Neuronal stem cell (in vitro differentiated cells): ENCODE measurements around the gene GRM2.
A peak's percentile ranks its signal among the peaks of the same experiment; 100 is the strongest.

ENCODE experiments used
- DNase-seq: peaks from one replicate; pipeline ENCODE4 v3.0.0-alpha.2; 2013; ENCODE audit warnings: low spot score
- H2AFZ ChIP-seq: one replicate; pipeline ENCODE4 v1.6.1; 2013; ENCODE audit warnings: mild to moderate bottlenecking, low read length, inconsistent platforms
- H2AK5ac ChIP-seq: 2 replicates; pipeline ENCODE4 v1.6.1; 2013; ENCODE audit warnings: low read depth, mild to moderate bottlenecking, inconsistent platforms, low read length, moderate library complexity, mixed read lengths
- H2BK120ac ChIP-seq: 2 replicates; pipeline ENCODE4 v1.6.1; 2013; ENCODE audit warnings: low read depth, mild to moderate bottlenecking, inconsistent platforms, low read length, moderate library complexity, mixed read lengths
- H2BK12ac ChIP-seq: one replicate; pipeline ENCODE4 v1.6.1; 2013; ENCODE audit warnings: low read length, inconsistent platforms
- H2BK15ac ChIP-seq: 2 replicates; pipeline ENCODE4 v1.6.1; 2013; ENCODE audit warnings: mild to moderate bottlenecking, low read length, inconsistent platforms, mixed read lengths
- H2BK5ac ChIP-seq: one replicate; pipeline ENCODE4 v1.6.1; 2013; ENCODE audit warnings: inconsistent platforms, mild to moderate bottlenecking, low read length, moderate library complexity
- H3K14ac ChIP-seq: one replicate; pipeline ENCODE4 v1.6.1; 2013; ENCODE audit warnings: low read length, inconsistent platforms
- H3K18ac ChIP-seq: 2 replicates; pipeline ENCODE4 v1.6.1; 2013; ENCODE audit warnings: low read length, inconsistent platforms
- H3K23ac ChIP-seq: 2 replicates; pipeline ENCODE4 v1.6.1; 2013; ENCODE audit warnings: low read depth, mild to moderate bottlenecking, mixed read lengths, low read length, inconsistent platforms; ENCODE audit not compliant: poor library complexity
- H3K27ac ChIP-seq: replicated peaks from 3 replicates; pipeline ENCODE4 v1.5.1; 2013; ENCODE audit warnings: low read length, inconsistent platforms
- H3K27me3 ChIP-seq, 3 experiments: 2 replicates each; pipeline ENCODE4 v1.6.1; 2013; ENCODE audit warnings: low read length in 3 of 3, mild to moderate bottlenecking in 2 of 3, inconsistent platforms in 1 of 3, low read depth in 1 of 3, mixed read lengths in 1 of 3, moderate library complexity in 1 of 3; ENCODE audit not compliant: control insufficient read depth in 3 of 3, insufficient read depth in 3 of 3
- H3K36me3 ChIP-seq, 2 donors: replicated peaks in 1 of 2; 2 replicates each; pipeline ENCODE4 v1.6.1; 2013; ENCODE audit warnings: low read length in 2 of 2; ENCODE audit not compliant: control insufficient read depth in 2 of 2, insufficient read depth in 2 of 2
- H3K4ac ChIP-seq: 2 replicates; pipeline ENCODE4 v1.6.1; 2013; ENCODE audit warnings: inconsistent platforms, mild to moderate bottlenecking, low read length, moderate library complexity
- H3K4me1 ChIP-seq, 2 donors: 1 replicate in 1 of 2; 2 replicates in 1 of 2; pipeline ENCODE4 v1.6.1; 2013; ENCODE audit warnings: low read length in 2 of 2, low read depth in 1 of 2; ENCODE audit not compliant: control insufficient read depth in 2 of 2, insufficient read depth in 1 of 2
- H3K4me2 ChIP-seq: one replicate; pipeline ENCODE4 v1.6.1; 2013; ENCODE audit warnings: mild to moderate bottlenecking, low read length, inconsistent platforms; ENCODE audit not compliant: insufficient read depth, poor library complexity, severe bottlenecking
- H3K4me3 ChIP-seq, 2 donors: 2 replicates each; pipeline ENCODE4 v1.5.1; 2013; ENCODE audit warnings: low read length in 2 of 2, mild to moderate bottlenecking in 2 of 2, inconsistent platforms in 1 of 2, moderate library complexity in 1 of 2
- H3K79me1 ChIP-seq: one replicate; pipeline ENCODE4 v1.6.1; 2013; ENCODE audit warnings: low read depth, mild to moderate bottlenecking, inconsistent platforms, low read length, moderate library complexity
- H3K9ac ChIP-seq: one replicate; pipeline ENCODE4 v1.6.1; 2013; ENCODE audit warnings: mild to moderate bottlenecking, low read depth, low read length, inconsistent platforms; ENCODE audit not compliant: poor library complexity
- H3K9me3 ChIP-seq, 2 donors: replicated peaks in 1 of 2; 2 replicates each; pipeline versions ENCODE3 to v1.6.1; 2013; ENCODE audit warnings: low read length in 2 of 2, mild to moderate bottlenecking in 2 of 2, inconsistent platforms in 1 of 2, low read depth in 1 of 2, mixed read lengths in 1 of 2, moderate library complexity in 1 of 2; ENCODE audit not compliant: control insufficient read depth in 2 of 2, insufficient read depth in 1 of 2
- H4K8ac ChIP-seq: one replicate; pipeline ENCODE4 v1.6.1; 2013; ENCODE audit warnings: low read depth, mild to moderate bottlenecking, inconsistent platforms, low read length, moderate library complexity
- H4K91ac ChIP-seq: one replicate; pipeline ENCODE4 v1.6.1; 2013; ENCODE audit warnings: low read length, low read depth, mild to moderate bottlenecking, inconsistent platforms; ENCODE audit not compliant: poor library complexity
- WGBS, 2 donors: extraction: QIAGEN DNeasy Blood & Tissue Kit; methylation state at CpG; one replicate each; pipeline ENCODE4 v1.1.7; 2013; ENCODE audit warnings: missing lambda C conversion rate in 2 of 2, mixed read lengths in 1 of 2; ENCODE audit not compliant: insufficient read length in 2 of 2, insufficient replicate concordance in 1 of 2; ENCODE audit errors: extremely low coverage in 2 of 2; 5-methylcytosine and 5-hydroxymethylcytosine counted together

Gene GRM2

DNA sequence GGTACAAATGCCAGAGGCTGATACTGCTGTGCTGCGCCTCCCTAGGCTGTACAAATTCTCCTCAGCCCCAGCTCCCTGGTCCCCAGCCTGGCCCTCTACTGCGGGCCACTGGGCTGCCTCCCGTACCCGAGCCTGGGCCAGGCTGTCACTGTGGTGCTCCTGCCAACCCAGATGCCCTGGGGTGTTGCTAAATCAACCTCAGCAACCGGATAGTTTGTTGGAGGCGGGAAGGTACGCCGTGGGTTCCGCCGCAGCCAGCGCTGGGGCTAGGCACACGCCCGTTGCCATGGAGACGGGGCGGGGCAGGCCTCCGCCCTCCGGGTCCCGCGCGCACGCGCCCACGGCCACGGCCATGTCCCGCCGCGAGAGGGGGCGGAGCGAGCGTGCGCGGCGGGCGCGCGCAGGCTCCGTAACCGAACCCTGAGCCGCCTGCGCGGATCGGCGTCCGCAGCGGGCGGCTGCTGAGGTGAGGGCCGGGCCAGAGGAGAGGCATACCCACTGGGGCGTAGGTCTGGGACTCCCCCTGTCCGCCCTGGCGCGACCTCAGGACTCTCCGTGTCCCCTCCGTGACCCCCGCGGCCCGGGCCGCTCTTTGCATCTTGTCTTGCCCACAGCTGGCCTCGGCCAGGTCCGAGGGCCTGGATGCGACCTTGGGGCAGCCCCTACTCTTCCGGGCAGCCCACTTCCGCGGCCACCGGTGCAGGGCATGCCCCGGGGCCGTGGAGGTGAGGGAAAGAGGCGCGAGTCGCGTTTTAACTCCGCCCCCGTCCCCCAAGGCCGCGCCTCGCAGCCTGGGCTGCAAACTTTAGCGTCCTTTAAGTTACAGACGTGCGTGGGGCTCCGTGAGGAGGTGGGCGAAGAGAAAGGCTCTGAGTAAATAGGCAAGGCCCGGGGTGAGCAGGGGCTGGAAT is 35.8 kb upstream of the GRM2 start, which contains the start of gene TEX264:
Gene TEX264, plus strand, starts transcription at position 430 of the 911 bp plus-strand sequence. CDS start 3,053 bp downstream, outside the sequence.
- Histone ChIP-seq H3K14ac (peak within 1 kb of the TSS; percentile 56), H2AFZ (peak within 1 kb of the TSS; percentile 94), H3K9me3 (no peaks in the 10 kb centered on the region), H3K4ac (no peak within 1 kb of the TSS), H3K23ac (peak within 1 kb of the TSS; percentile 71), H2BK15ac (no peak within 1 kb of the TSS), H3K4me3 (peak within 1 kb of the TSS; percentile 76 to 88), H3K9ac (peak within 1 kb of the TSS; percentile 87), H3K18ac (peak within 1 kb of the TSS; percentile 93), H3K4me1 (peaks cover 6 to 22% of the 10 kb centered on the region in 2 donors), H2BK12ac (no peak within 1 kb of the TSS), H2AK5ac (no peak within 1 kb of the TSS), H4K8ac (no peak within 1 kb of the TSS), H3K4me2 (peak within 1 kb of the TSS; percentile 92), H2BK120ac (no peak within 1 kb of the TSS), H3K27ac (no peak within 1 kb of the TSS), H3K27me3 (peaks cover 0 to 26% (median 0%) of the 10 kb centered on the region in 3 experiments), H3K79me1 (peaks cover 7% of the 10 kb centered on the region), H4K91ac (no peak within 1 kb of the TSS), H3K36me3 (peaks cover 0 to 16% of the 10 kb centered on the region in 2 donors), H2BK5ac (no peak within 1 kb of the TSS)
- peak; percentile 56 for DNase-seq
- no CpG with 5 or more reads among the region's 81 CpGs for WGBS, 2 donors

DNA sequence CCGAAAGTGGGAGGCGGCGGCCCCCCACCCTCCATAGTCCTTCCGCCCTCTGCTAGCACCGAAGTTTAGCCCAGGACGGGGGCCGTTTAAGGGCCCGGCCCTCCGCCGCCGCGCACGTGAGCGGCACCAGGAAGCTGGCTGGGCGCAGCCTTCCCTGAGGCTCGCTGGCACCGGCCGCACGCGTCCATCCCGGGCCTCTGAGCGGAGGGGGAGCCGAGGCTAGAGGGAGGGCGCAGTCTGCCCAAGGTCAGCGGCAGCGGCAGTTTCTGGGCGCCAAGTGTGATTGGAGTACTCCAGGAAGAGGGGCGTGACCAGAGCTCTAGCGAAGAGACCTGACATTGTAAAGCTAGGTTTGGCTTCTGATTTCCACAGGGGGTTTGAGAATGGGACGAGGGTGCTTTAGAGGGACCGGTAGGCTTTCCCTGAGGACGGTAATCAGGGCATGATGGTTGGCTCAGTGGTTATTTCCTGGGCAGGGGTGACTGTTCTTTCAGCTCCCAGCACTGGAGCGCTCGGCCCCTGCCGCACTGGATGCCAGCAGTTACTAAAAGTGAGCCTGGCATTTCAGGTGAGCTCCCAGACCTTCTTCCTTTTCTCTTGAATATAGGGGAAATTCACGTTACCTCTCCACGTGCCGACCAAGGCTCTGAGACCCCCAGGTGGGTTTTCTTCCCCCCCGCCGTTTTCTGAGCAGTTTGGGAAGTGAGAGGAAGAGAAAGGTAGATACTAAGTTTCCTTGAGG is 35.0 kb upstream of the GRM2 start:
- no peak overlapping the region for H2BK15ac ChIP-seq
- H3K18ac ChIP-seq = peak overlapping the region; percentile 93
- H2BK12ac ChIP-seq = no peak overlapping the region
- H3K4me2 ChIP-seq = peak overlapping the region; percentile 92
- H3K4me1 ChIP-seq = peaks cover 6 to 22% of the 10 kb centered on the region in 2 donors
- H3K9ac ChIP-seq = peak overlapping the region; percentile 87
- no peak overlapping the region for H4K91ac ChIP-seq
- no peak overlapping the region for H2BK5ac ChIP-seq
- H3K23ac ChIP-seq = no peak overlapping the region
- H3K14ac ChIP-seq = peak overlapping the region; percentile 56
- H3K9me3 ChIP-seq = no peaks in the 10 kb centered on the region
- peak; percentile 31 for DNase-seq
- H2AK5ac ChIP-seq = no peak overlapping the region
- no peak overlapping the region for H4K8ac ChIP-seq
- peaks cover 7% of the 10 kb centered on the region for H3K79me1 ChIP-seq
- peak overlapping the region; percentile 76 to 88 for H3K4me3 ChIP-seq
- peaks cover 0 to 16% of the 10 kb centered on the region in 2 donors for H3K36me3 ChIP-seq
- peak overlapping the region; percentile 94 for H2AFZ ChIP-seq
- H3K27me3 ChIP-seq = peaks cover 0 to 26% (median 0%) of the 10 kb centered on the region in 3 experiments
- no peak overlapping the region for H2BK120ac ChIP-seq
- no CpG with 5 or more reads among the region's 40 CpGs for WGBS, 2 donors
- H3K27ac ChIP-seq = no peak overlapping the region
- H3K4ac ChIP-seq = no peak overlapping the region

- H3K14ac ChIP-seq = no peak overlapping the region
- peaks cover 6 to 22% of the 10 kb centered on the region in 2 donors for H3K4me1 ChIP-seq
- no peak overlapping the region for H3K4me3 ChIP-seq
- H3K23ac ChIP-seq = no peak overlapping the region
- H3K27me3 ChIP-seq = peaks cover 0 to 26% (median 0%) of the 10 kb centered on the region in 3 experiments
- H2BK5ac ChIP-seq = no peak overlapping the region
- WGBS, 2 donors = no CpG with 5 or more reads among the region's 4 CpGs
- H3K79me1 ChIP-seq = peaks cover 7% of the 10 kb centered on the region
- H2BK120ac ChIP-seq = no peak overlapping the region
- peak overlapping the region; percentile 64 for H2AFZ ChIP-seq
- H2AK5ac ChIP-seq = no peak overlapping the region
- H3K4ac ChIP-seq = no peak overlapping the region
- H4K91ac ChIP-seq = no peak overlapping the region
- H4K8ac ChIP-seq = no peak overlapping the region
- H2BK12ac ChIP-seq = no peak overlapping the region
- no peak overlapping the region for H3K9ac ChIP-seq
- no peak for DNase-seq
- H3K18ac ChIP-seq = no peak overlapping the region
- no peak overlapping the region for H3K27ac ChIP-seq
- H2BK15ac ChIP-seq = no peak overlapping the region
- H3K4me2 ChIP-seq = no peak overlapping the region
- H3K9me3 ChIP-seq = no peaks in the 10 kb centered on the region
- H3K36me3 ChIP-seq = peaks cover 0 to 14% of the 10 kb centered on the region in 2 donors
Measured at GRCh38 chr3:51673181-51673801, 33.6 kb upstream of the GRM2 start.
